SU-DHL-6 (cell line): ENCODE results near the gene TTC23L.

Experiments
- CTCF ChIP-seq: fragments of 200-600 bp; sonication (generic); IDR thresholded peaks from one replicate; pipeline ENCODE4 v1.5.1; 2017; ENCODE audit warnings: antibody characterized with exemption, mild to moderate bottlenecking, low read length, moderate library complexity; ENCODE audit not compliant: insufficient read depth, poor library complexity, severe bottlenecking
- EZH2phosphoT487 ChIP-seq: fragments of 200-600 bp; sonication (generic), shearing (Covaris generic); conservative IDR thresholded peaks from 2 replicates; pipeline ENCODE4 v1.6.1; 2018; ENCODE audit warnings: mild to moderate bottlenecking, antibody characterized with exemption, low read length, moderate library complexity, mixed read lengths

- TF ChIP-seq CTCF, result no peak
- TF ChIP-seq EZH2phosphoT487, result no peak
Measured at GRCh38 chr5:34892414-34892813, 53.5 kb downstream of the TTC23L start.
